Astrocyte of the spinal cord (primary cell): Measurements from ENCODE around the gene MCUB.

Experiments used
- DNase-seq: peaks from one replicate; pipeline ENCODE4 v3.0.0; 2011; ENCODE audit warnings: low read depth, low spot score
- H3K4me3 ChIP-seq: 2 replicates; pipeline ENCODE4 v1.5.1; 2011; ENCODE audit warnings: low read depth, mild to moderate bottlenecking, low read length, moderate library complexity
- in situ Hi-C: cut with HindIII; loops from 2 replicates; pipeline ENCODE4 v1.10.0; 2017; ENCODE audit warnings: low sequenced_read_pairs
- TF ChIP-seq, protein P1 (sequence below): IDR thresholded peaks from 2 replicates; pipeline ENCODE4 v1.5.1; 2012; ENCODE audit warnings: low read depth, mild to moderate bottlenecking, low read length, inconsistent platforms

Gene MCUB

DNA sequence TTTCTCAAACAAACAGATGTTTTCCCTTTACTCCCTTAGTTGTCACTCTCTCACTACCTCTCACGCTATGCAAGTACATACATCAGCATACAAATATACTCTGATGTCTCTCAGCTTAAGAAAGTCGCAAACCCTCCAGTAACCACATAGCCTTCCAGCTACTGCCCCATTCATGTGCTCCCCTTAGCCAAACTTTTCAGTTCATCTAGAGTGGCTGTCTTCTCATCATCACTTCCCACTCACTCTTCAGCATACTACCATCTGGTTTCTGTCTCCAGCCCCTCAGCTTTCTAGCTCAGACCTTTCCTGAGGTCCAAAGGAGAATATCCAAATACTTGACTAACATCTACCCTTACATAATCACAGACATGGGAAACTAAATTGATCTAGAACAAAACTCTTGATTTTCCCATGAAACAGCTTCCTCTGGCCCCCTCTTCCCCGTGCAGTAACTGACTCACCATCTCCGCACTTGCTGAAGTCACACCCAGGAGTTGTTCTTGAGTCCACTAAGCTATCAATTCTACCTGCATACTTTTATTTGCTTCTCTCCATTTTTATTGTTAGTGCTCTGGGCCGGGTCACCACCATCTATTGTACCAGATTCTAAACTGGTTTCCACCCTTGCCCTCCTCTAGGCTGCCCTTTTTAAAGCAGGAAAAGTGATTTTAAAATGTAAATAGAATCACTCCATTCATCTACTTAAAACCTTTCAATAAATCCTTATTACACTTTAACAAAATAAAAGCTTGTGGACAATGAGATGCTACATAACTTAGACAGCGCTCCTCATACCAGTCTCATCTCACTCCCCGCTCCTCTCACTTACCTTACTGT lies 86.0 kb downstream of the MCUB start:
- DNase-seq = no peak
- H3K4me3 ChIP-seq = no peak overlapping the region
- TF ChIP-seq, protein P1, sequence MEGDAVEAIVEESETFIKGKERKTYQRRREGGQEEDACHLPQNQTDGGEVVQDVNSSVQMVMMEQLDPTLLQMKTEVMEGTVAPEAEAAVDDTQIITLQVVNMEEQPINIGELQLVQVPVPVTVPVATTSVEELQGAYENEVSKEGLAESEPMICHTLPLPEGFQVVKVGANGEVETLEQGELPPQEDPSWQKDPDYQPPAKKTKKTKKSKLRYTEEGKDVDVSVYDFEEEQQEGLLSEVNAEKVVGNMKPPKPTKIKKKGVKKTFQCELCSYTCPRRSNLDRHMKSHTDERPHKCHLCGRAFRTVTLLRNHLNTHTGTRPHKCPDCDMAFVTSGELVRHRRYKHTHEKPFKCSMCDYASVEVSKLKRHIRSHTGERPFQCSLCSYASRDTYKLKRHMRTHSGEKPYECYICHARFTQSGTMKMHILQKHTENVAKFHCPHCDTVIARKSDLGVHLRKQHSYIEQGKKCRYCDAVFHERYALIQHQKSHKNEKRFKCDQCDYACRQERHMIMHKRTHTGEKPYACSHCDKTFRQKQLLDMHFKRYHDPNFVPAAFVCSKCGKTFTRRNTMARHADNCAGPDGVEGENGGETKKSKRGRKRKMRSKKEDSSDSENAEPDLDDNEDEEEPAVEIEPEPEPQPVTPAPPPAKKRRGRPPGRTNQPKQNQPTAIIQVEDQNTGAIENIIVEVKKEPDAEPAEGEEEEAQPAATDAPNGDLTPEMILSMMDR = no peak
- in situ Hi-C loops = no loop called here

DNA sequence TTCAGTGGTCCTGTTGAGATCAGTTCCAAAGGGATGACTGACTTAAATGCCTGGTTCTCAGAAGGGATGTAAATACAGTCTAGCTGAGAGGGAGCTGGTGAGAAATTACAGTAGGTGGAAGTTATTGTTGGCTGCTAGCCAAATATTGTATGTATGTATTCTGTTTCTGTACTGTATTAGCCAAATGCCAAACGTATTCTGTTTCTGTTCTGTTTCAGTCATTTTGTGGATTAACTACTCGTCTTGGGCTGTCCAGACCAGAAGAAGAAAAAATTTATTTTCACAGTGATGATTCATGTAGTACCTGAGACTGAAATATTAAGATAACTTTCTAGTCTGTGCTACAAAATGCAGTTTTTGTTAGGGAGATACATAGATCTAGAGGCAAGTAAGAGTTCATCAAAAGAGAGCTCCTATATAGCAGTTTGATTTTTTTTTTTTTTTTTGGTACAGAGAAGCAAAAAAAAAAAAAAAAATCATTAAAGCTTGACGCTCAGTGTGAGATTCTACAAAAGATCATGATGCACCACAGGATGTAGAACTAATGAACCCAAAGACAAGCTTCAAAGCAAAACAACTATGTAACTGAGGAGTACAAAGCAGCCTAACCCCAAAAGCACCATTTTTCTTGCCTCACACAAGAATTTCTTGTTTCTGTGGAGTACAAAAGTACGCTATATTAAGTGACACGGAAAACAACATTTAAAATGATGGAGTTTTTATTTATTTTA lies 88.4 kb downstream of the MCUB start:
- H3K4me3 ChIP-seq = no peak overlapping the region
- peak; percentile 10 for DNase-seq
- in situ Hi-C loops = no loop called here
- TF ChIP-seq, protein P1 = no peak

DNA sequence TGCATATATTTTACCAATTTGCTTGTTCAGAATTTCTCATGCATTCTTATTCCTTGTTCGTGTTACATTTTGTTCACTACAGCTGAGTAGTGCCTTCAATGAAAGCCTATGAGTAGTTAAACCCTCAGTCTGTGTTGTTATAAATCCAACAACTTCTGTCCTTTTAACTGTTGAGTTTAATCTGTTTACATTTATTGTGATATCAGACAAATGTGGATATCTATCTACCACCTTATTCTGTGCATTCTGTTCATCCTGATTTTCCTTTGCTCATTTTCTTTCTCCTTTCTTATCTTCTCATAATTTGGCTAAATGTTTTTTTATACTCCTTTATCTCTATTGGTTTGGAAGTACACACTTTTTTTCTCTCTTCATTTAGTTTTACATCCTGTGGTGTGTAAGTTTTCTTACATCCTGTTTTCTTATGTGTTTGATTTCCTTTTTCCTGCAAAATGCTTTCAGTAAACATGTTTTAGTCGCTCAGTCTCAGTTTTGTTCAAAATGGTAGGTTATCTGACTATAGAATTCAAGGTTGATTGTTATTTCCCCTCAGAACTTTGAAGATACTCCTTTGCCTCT lies 89.0 kb downstream of the MCUB start:
- TF ChIP-seq, protein P1 = no peak
- DNase-seq = no peak
- in situ Hi-C loops = no loop called here
- H3K4me3 ChIP-seq = no peak overlapping the region

DNA sequence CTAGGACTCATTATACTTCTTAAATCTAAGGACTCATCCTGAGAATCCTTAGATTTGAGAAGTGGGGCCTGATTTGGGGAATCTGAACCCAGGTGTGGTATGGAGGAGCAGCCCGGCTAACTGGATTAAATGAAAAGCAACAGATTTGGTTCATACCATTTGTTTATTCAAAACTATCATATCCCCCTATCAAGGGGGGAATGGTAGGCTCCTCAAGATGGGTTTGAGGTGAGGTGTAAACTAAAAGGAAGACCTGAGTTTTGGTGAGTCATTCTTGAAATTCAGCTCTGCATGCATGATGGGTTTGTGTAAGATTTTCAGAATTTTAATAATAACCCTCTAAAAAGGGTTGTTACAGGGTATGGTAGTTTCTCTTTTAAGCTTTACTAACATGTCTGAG lies 89.8 kb downstream of the MCUB start:
- no peak for DNase-seq
- no peak overlapping the region for H3K4me3 ChIP-seq
- in situ Hi-C loops = no loop called here

DNA sequence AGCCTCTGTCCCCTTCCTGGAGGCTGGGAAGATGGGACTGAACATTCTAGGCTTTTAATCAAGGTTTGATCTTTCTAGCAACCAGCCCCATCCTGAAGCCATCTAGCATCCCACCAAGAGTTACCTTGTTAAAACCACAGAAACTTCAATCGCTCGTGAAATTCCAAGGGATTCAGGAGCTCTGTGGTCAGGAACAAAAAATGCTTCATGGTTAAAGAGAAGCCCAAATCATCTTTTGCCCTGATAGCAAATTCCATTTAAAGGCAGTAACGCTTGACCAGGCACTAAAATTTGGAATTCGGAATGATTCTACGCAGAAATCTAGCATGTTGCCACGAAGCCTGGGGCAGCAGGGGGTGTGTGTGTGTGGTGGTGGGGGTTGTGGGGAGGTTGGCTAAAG lies 95.3 kb downstream of the MCUB start:
- DNase-seq = no peak
- TF ChIP-seq, protein P1 = no peak
- H3K4me3 ChIP-seq = no peak overlapping the region
- in situ Hi-C loops = no loop called here

More for the DNA sequence above, 89.8 kb downstream of the MCUB start:
- TF ChIP-seq, protein P1 = no peak

DNA sequence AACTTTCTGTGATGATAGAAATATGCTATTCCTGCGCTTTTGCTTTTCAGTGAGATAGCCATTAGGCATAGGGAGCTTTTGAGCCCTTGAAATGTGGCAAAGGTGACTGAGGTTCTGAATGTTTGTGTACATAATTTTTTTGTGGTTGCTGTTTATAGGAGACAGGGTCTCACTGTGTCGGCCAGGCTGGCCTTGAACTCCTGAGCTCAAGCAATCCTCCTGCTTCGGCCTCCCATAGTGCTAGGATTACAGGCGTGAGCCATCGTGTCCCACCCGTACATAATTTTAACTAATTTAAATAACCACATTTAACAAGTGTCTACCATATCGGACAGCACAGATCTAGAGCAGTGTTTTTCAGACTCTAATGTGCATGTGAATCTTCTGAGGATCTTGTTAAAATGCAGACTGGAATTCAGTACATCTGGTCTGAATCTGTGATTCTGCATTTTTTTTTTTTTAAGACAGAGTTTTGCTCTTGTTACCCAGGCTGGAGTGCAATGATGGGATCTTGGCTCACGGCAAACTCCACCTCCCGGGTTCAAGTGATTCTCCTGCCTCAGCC lies 97.9 kb downstream of the MCUB start:
- no peak for DNase-seq
- TF ChIP-seq, protein P1 = no peak
- no peak overlapping the region for H3K4me3 ChIP-seq
- in situ Hi-C loops = no loop called here
